Mammary epithelial cell (primary cell): ENCODE data around the gene KLC3.

Experiments used
- CTCF ChIP-seq, 2 donors: IDR thresholded peaks in 1 of 2; conservative IDR thresholded peaks in 1 of 2; 2 replicates each; pipeline ENCODE4 v1.5.1; 2011 to 2012; ENCODE audit warnings: inconsistent platforms in 2 of 2, low read length in 2 of 2, mild to moderate bottlenecking in 2 of 2, control low read depth in 1 of 2, low read depth in 1 of 2; ENCODE audit not compliant: insufficient read depth in 1 of 2; ENCODE audit errors: extremely low read depth in 1 of 2
- EZH2 ChIP-seq: IDR thresholded peaks from 2 replicates; pipeline ENCODE4 v1.6.1; 2012; ENCODE audit warnings: low read length, inconsistent platforms, borderline replicate concordance

GRCh38 chr19:45391346-45391745 is 50.8 kb downstream of the KLC3 start:
- no peak for TF ChIP-seq CTCF (conservative IDR thresholded peaks at IDR 0.05 in 1 of 2, IDR thresholded peaks at IDR 0.05 in 1 of 2; ENCODE audit: extremely low read depth in 1 of 2, insufficient read depth in 1 of 2, low read depth in 1 of 2, low read length in 2 of 2)
- no peak for TF ChIP-seq EZH2
